K562 (cell line): ENCODE results near the gene SUSD3. TPM values are rescaled to one million over a fixed set of nuclear protein-coding genes. Genes with fewer than 3 reads are reported as not detected.

ENCODE experiments used
- ATF7 ChIP-seq: fragments of 450-650 bp; IDR thresholded peaks from 2 replicates; pipeline ENCODE4 v1.7.1; 2014; ENCODE audit warnings: mild to moderate bottlenecking, moderate library complexity
- ELF4 ChIP-seq: fragments of 450-650 bp; formaldehyde crosslinking; IDR thresholded peaks from 2 replicates; pipeline ENCODE4 v1.4.0; 2022; ENCODE audit warnings: missing genetic modification characterization
- L3MBTL2 ChIP-seq: fragments of 450-650 bp; IDR thresholded peaks from 2 replicates; pipeline ENCODE4 v1.6.1; 2016; ENCODE audit warnings: mild to moderate bottlenecking, moderate library complexity
- NCOA4 ChIP-seq: fragments of 450-650 bp; IDR thresholded peaks from 2 replicates; pipeline ENCODE4 v1.6.1; 2018; ENCODE audit warnings: mild to moderate bottlenecking; ENCODE audit not compliant: partially characterized antibody
- TEAD2 ChIP-seq: fragments of 450-650 bp; IDR thresholded peaks from 2 replicates; pipeline ENCODE4 v1.6.1; 2016; ENCODE audit warnings: missing genetic modification characterization, control low read depth, missing compliant biosample characterization
- ZNF174 ChIP-seq: fragments of 250-450 bp; sonication (Bioruptor Pico); IDR thresholded peaks from 2 replicates; pipeline ENCODE4 v1.4.0; 2020; ENCODE audit warnings: mild to moderate bottlenecking
- ZNF282 ChIP-seq: sonication (generic); formaldehyde crosslinking; IDR thresholded peaks from 2 replicates; pipeline ENCODE4 v1.8.1; 2023; ENCODE audit warnings: missing genetic modification reagents
- ZNF324 ChIP-seq: fragments of 250-450 bp; sonication (Bioruptor Pico); IDR thresholded peaks from 2 replicates; pipeline ENCODE4 v1.4.0; 2020; ENCODE audit warnings: mild to moderate bottlenecking
- ZNF444 ChIP-seq: fragments of 250-450 bp; sonication (Bioruptor Pico); IDR thresholded peaks from 2 replicates; pipeline ENCODE4 v1.4.0; 2020; ENCODE audit warnings: mild to moderate bottlenecking, moderate library complexity
- ZNF785 ChIP-seq: fragments of 250-450 bp; sonication (Bioruptor Pico); IDR thresholded peaks from 2 replicates; pipeline ENCODE4 v1.4.0; 2020; ENCODE audit warnings: mild to moderate bottlenecking
- polyA plus RNA-seq, 8 experiments: library from polyadenylated mRNA; depleted of rRNA in 4 of 8; stranded (reverse) in 5 of 8; unstranded in 3 of 8; fragments of >200 nt; fragmentation: Nextera tagmentation in 2 of 8; fragmentation: Illumina TruSeq in 1 of 8; extraction: Ambion mirVana in 2 of 8; extraction: Trizol in 1 of 8; gene quantifications; 2 replicates each; pipeline versions ENCODE4 v1.2.1 to v1.2.3, GENCODE V29; 2011 to 2014; ENCODE audit warnings: inconsistent platforms in 1 of 8, missing spikeins in 1 of 8
- total RNA-seq, 7 experiments: library from RNA; depleted of rRNA in 6 of 7; stranded (reverse); fragments of >200 nt in 6 of 7; fragmentation: Illumina TruSeq in 2 of 7; extraction: Trizol in 2 of 7; gene quantifications; 2 replicates each; pipeline versions ENCODE4 v1.2.1 to v1.2.3, GENCODE V29; 2011 to 2021; ENCODE audit warnings: low replicate concordance in 1 of 7
- TF ChIP-seq, protein P1 (sequence below), 2 experiments: fragments of 150-350 bp in 1 of 2; IDR thresholded peaks; 2 replicates each; pipeline ENCODE4 v1.6.1; 2012 to 2016; ENCODE audit warnings: low read depth in 2 of 2, low read length in 2 of 2, mild to moderate bottlenecking in 1 of 2, moderate library complexity in 1 of 2
- TF ChIP-seq, protein P2 (sequence below): fragments of 450-650 bp; IDR thresholded peaks from 2 replicates; pipeline ENCODE4 v1.6.1; 2016; ENCODE audit warnings: borderline replicate concordance
- TF ChIP-seq, protein P3 (sequence below): sonication (generic); formaldehyde crosslinking; IDR thresholded peaks from 2 replicates; pipeline ENCODE4 v1.9.0; 2022; ENCODE audit warnings: mild to moderate bottlenecking, missing genetic modification reagents
- TF ChIP-seq, protein P4 (sequence below): sonication (generic); formaldehyde crosslinking; IDR thresholded peaks from 2 replicates; pipeline ENCODE4 v1.8.0; 2023; ENCODE audit warnings: missing genetic modification reagents, mild to moderate bottlenecking, borderline replicate concordance

Gene SUSD3
- total and polyA plus RNA-seq, 9 of the 15 experiments (the other 6 are each of a cell fraction or from before 2014, with no cell fraction given), result 1.3 to 21.7 (median 11.4) TPM

DNA sequence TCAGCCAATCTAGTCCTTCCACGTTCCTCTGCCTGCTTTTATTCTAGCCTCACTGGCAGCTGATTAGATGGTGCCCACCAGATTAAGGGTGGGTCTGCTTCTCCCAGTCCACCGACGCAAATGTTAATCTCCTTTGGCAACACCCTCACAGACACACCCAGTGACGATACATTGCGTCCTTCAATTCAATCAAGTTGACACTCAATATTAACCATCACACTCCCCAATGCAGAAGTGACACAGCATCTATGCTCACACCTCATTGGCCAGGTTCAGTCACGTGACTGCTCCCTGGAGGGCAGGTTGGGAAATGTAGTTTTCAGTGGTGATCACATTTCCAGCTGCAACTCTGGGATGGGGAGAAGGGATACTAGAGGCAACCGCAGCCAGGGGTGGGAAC lies 13.0 kb downstream of the SUSD3 start (continued):
- TF ChIP-seq, protein P1, sequence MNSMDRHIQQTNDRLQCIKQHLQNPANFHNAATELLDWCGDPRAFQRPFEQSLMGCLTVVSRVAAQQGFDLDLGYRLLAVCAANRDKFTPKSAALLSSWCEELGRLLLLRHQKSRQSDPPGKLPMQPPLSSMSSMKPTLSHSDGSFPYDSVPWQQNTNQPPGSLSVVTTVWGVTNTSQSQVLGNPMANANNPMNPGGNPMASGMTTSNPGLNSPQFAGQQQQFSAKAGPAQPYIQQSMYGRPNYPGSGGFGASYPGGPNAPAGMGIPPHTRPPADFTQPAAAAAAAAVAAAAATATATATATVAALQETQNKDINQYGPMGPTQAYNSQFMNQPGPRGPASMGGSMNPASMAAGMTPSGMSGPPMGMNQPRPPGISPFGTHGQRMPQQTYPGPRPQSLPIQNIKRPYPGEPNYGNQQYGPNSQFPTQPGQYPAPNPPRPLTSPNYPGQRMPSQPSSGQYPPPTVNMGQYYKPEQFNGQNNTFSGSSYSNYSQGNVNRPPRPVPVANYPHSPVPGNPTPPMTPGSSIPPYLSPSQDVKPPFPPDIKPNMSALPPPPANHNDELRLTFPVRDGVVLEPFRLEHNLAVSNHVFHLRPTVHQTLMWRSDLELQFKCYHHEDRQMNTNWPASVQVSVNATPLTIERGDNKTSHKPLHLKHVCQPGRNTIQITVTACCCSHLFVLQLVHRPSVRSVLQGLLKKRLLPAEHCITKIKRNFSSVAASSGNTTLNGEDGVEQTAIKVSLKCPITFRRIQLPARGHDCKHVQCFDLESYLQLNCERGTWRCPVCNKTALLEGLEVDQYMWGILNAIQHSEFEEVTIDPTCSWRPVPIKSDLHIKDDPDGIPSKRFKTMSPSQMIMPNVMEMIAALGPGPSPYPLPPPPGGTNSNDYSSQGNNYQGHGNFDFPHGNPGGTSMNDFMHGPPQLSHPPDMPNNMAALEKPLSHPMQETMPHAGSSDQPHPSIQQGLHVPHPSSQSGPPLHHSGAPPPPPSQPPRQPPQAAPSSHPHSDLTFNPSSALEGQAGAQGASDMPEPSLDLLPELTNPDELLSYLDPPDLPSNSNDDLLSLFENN (IDR thresholded peaks at IDR 0.05; ENCODE audit: low read depth in 2 of 2, low read length in 2 of 2), result no peak
- TF ChIP-seq ZNF282, result no peak
- TF ChIP-seq, protein P2, sequence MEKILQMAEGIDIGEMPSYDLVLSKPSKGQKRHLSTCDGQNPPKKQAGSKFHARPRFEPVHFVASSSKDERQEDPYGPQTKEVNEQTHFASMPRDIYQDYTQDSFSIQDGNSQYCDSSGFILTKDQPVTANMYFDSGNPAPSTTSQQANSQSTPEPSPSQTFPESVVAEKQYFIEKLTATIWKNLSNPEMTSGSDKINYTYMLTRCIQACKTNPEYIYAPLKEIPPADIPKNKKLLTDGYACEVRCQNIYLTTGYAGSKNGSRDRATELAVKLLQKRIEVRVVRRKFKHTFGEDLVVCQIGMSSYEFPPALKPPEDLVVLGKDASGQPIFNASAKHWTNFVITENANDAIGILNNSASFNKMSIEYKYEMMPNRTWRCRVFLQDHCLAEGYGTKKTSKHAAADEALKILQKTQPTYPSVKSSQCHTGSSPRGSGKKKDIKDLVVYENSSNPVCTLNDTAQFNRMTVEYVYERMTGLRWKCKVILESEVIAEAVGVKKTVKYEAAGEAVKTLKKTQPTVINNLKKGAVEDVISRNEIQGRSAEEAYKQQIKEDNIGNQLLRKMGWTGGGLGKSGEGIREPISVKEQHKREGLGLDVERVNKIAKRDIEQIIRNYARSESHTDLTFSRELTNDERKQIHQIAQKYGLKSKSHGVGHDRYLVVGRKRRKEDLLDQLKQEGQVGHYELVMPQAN, result no peak
- no peak for TF ChIP-seq ZNF324
- TF ChIP-seq, protein P3, sequence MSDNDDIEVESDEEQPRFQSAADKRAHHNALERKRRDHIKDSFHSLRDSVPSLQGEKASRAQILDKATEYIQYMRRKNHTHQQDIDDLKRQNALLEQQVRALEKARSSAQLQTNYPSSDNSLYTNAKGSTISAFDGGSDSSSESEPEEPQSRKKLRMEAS, result no peak
- no peak for TF ChIP-seq NCOA4
- no peak for TF ChIP-seq ZNF785 (CRISPR knock-in tag)
- TF ChIP-seq ATF7, result peak; percentile 13; the same call in 1 of the 2 replicates
- TF ChIP-seq ZNF444 (CRISPR knock-in tag), result no peak
- TF ChIP-seq, protein P4, sequence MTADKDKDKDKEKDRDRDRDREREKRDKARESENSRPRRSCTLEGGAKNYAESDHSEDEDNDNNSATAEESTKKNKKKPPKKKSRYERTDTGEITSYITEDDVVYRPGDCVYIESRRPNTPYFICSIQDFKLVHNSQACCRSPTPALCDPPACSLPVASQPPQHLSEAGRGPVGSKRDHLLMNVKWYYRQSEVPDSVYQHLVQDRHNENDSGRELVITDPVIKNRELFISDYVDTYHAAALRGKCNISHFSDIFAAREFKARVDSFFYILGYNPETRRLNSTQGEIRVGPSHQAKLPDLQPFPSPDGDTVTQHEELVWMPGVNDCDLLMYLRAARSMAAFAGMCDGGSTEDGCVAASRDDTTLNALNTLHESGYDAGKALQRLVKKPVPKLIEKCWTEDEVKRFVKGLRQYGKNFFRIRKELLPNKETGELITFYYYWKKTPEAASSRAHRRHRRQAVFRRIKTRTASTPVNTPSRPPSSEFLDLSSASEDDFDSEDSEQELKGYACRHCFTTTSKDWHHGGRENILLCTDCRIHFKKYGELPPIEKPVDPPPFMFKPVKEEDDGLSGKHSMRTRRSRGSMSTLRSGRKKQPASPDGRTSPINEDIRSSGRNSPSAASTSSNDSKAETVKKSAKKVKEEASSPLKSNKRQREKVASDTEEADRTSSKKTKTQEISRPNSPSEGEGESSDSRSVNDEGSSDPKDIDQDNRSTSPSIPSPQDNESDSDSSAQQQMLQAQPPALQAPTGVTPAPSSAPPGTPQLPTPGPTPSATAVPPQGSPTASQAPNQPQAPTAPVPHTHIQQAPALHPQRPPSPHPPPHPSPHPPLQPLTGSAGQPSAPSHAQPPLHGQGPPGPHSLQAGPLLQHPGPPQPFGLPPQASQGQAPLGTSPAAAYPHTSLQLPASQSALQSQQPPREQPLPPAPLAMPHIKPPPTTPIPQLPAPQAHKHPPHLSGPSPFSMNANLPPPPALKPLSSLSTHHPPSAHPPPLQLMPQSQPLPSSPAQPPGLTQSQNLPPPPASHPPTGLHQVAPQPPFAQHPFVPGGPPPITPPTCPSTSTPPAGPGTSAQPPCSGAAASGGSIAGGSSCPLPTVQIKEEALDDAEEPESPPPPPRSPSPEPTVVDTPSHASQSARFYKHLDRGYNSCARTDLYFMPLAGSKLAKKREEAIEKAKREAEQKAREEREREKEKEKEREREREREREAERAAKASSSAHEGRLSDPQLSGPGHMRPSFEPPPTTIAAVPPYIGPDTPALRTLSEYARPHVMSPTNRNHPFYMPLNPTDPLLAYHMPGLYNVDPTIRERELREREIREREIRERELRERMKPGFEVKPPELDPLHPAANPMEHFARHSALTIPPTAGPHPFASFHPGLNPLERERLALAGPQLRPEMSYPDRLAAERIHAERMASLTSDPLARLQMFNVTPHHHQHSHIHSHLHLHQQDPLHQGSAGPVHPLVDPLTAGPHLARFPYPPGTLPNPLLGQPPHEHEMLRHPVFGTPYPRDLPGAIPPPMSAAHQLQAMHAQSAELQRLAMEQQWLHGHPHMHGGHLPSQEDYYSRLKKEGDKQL (CRISPR knock-in tag), result no peak
- no peak for TF ChIP-seq TEAD2 (tag)
- no peak for TF ChIP-seq ELF4 (CRISPR knock-in tag)
- TF ChIP-seq L3MBTL2, result no peak
- no peak for TF ChIP-seq ZNF174 (CRISPR knock-in tag)
